ENCODE data around the gene LPIN3.

The LPIN3 gene

GRCh38 chr20:41371371-41371770 is 30.8 kb downstream of the LPIN3 start:
- H3K36me3 ChIP-seq (ENCODE audit: control insufficient read depth in 1 of 2, insufficient read depth in 2 of 2, low read depth in 1 of 2, low read length in 2 of 2): no peaks in the 10 kb centered on the region
- no peak overlapping the region for H3K9ac ChIP-seq (ENCODE audit: low read length)
- peaks cover 4% of the 10 kb centered on the region for H3K4me1 ChIP-seq (ENCODE audit: control insufficient read depth, insufficient read depth, low read depth, low read length)
- WGBS: 59% methylated on average over 4 of the region's 4 CpGs
- DNase-seq: peak; percentile 27
- H3K9me3 ChIP-seq (ENCODE audit: control insufficient read depth, low read length): no peaks in the 10 kb centered on the region
- no peak overlapping the region for H3K23ac ChIP-seq (ENCODE audit: low read length in 2 of 2)
- H2AK5ac ChIP-seq (ENCODE audit: low read length, severe bottlenecking): no peak overlapping the region
- H3K18ac ChIP-seq (ENCODE audit: low read depth in 1 of 2, low read length in 2 of 2): no peak overlapping the region
- no peak overlapping the region for H2AFZ ChIP-seq (ENCODE audit: low read depth, low read length)
- H3K4me3 ChIP-seq (ENCODE audit: insufficient read depth in 1 of 2, low read depth in 1 of 2, low read length in 2 of 2): no peak overlapping the region
- H3K27me3 ChIP-seq (ENCODE audit: control insufficient read depth in 1 of 2, insufficient read depth in 1 of 2, low read length in 2 of 2): peaks cover 58 to 82% of the 10 kb centered on the region in 2 experiments
- no peak overlapping the region for H2BK120ac ChIP-seq (ENCODE audit: low read depth, low read length)
- H3K4me2 ChIP-seq (ENCODE audit: low read length, poor library complexity, severe bottlenecking): no peak overlapping the region
- H2BK15ac ChIP-seq (ENCODE audit: low read depth, poor library complexity, severe bottlenecking): no peak overlapping the region
- no peak overlapping the region for H3K27ac ChIP-seq (ENCODE audit: low read length, poor library complexity, severe bottlenecking)
- H3K79me1 ChIP-seq (replicated peaks; ENCODE audit: low read length, poor library complexity, severe bottlenecking): no peaks in the 10 kb centered on the region
- no peak overlapping the region for H4K8ac ChIP-seq (ENCODE audit: low read length)
- H2BK12ac ChIP-seq (ENCODE audit: low read length in 2 of 2): no peak overlapping the region
- H3K4ac ChIP-seq (ENCODE audit: low read depth in 1 of 2, low read length in 2 of 2): no peak overlapping the region
- H2BK5ac ChIP-seq (ENCODE audit: low read depth, low read length, poor library complexity, severe bottlenecking): no peak overlapping the region
- H3K14ac ChIP-seq (ENCODE audit: low read length in 2 of 2): no peak overlapping the region
- no peak overlapping the region for H4K91ac ChIP-seq (ENCODE audit: low read length)

GRCh38 chr20:41373251-41373783 is 32.7 kb downstream of the LPIN3 start:
- no peak overlapping the region for H2BK5ac ChIP-seq (ENCODE audit: low read depth, low read length, poor library complexity, severe bottlenecking)
- WGBS: 83% methylated on average over 11 of the region's 11 CpGs
- no peak overlapping the region for H2BK12ac ChIP-seq (ENCODE audit: low read length in 2 of 2)
- no peak for DNase-seq
- H3K9ac ChIP-seq (ENCODE audit: low read length): no peak overlapping the region
- H3K14ac ChIP-seq (ENCODE audit: low read length in 2 of 2): peak overlapping the region in 1 of 2 experiments; percentile 38
- H3K9me3 ChIP-seq (ENCODE audit: control insufficient read depth, low read length): no peaks in the 10 kb centered on the region
- H3K27ac ChIP-seq (ENCODE audit: low read length, poor library complexity, severe bottlenecking): no peak overlapping the region
- H3K23ac ChIP-seq (ENCODE audit: low read length in 2 of 2): no peak overlapping the region
- H2BK120ac ChIP-seq (ENCODE audit: low read depth, low read length): no peak overlapping the region
- no peak overlapping the region for H3K4me2 ChIP-seq (ENCODE audit: low read length, poor library complexity, severe bottlenecking)
- no peak overlapping the region for H2AFZ ChIP-seq (ENCODE audit: low read depth, low read length)
- no peak overlapping the region for H3K4ac ChIP-seq (ENCODE audit: low read depth in 1 of 2, low read length in 2 of 2)
- no peaks in the 10 kb centered on the region for H3K79me1 ChIP-seq (replicated peaks; ENCODE audit: low read length, poor library complexity, severe bottlenecking)
- no peak overlapping the region for H4K91ac ChIP-seq (ENCODE audit: low read length)
- no peak overlapping the region for H3K18ac ChIP-seq (ENCODE audit: low read depth in 1 of 2, low read length in 2 of 2)
- H3K4me1 ChIP-seq (ENCODE audit: control insufficient read depth, insufficient read depth, low read depth, low read length): no peaks in the 10 kb centered on the region
- peaks cover 60 to 85% of the 10 kb centered on the region in 2 experiments for H3K27me3 ChIP-seq (ENCODE audit: control insufficient read depth in 1 of 2, insufficient read depth in 1 of 2, low read length in 2 of 2)
- H3K4me3 ChIP-seq (ENCODE audit: insufficient read depth in 1 of 2, low read depth in 1 of 2, low read length in 2 of 2): no peak overlapping the region
- no peak overlapping the region for H2AK5ac ChIP-seq (ENCODE audit: low read length, severe bottlenecking)
- H4K8ac ChIP-seq (ENCODE audit: low read length): no peak overlapping the region
- H2BK15ac ChIP-seq (ENCODE audit: low read depth, poor library complexity, severe bottlenecking): no peak overlapping the region
- H3K36me3 ChIP-seq (ENCODE audit: control insufficient read depth in 1 of 2, insufficient read depth in 2 of 2, low read depth in 1 of 2, low read length in 2 of 2): no peaks in the 10 kb centered on the region

GRCh38 chr20:41373931-41374920 is 33.6 kb downstream of the LPIN3 start:
- no peak overlapping the region for H2BK5ac ChIP-seq (ENCODE audit: low read depth, low read length, poor library complexity, severe bottlenecking)
- no peak overlapping the region for H2BK12ac ChIP-seq (ENCODE audit: low read length in 2 of 2)
- H3K23ac ChIP-seq (ENCODE audit: low read length in 2 of 2): no peak overlapping the region
- H3K4me2 ChIP-seq (ENCODE audit: low read length, poor library complexity, severe bottlenecking): no peak overlapping the region
- H3K9ac ChIP-seq (ENCODE audit: low read length): no peak overlapping the region
- H3K4me1 ChIP-seq (ENCODE audit: control insufficient read depth, insufficient read depth, low read depth, low read length): no peaks in the 10 kb centered on the region
- no peak overlapping the region for H4K8ac ChIP-seq (ENCODE audit: low read length)
- peaks cover 60 to 86% of the 10 kb centered on the region in 2 experiments for H3K27me3 ChIP-seq (ENCODE audit: control insufficient read depth in 1 of 2, insufficient read depth in 1 of 2, low read length in 2 of 2)
- no peak overlapping the region for H3K18ac ChIP-seq (ENCODE audit: low read depth in 1 of 2, low read length in 2 of 2)
- 87% methylated on average over 6 of the region's 9 CpGs for WGBS
- no peak overlapping the region for H3K4me3 ChIP-seq (ENCODE audit: insufficient read depth in 1 of 2, low read depth in 1 of 2, low read length in 2 of 2)
- no peaks in the 10 kb centered on the region for H3K36me3 ChIP-seq (ENCODE audit: control insufficient read depth in 1 of 2, insufficient read depth in 2 of 2, low read depth in 1 of 2, low read length in 2 of 2)
- H3K9me3 ChIP-seq (ENCODE audit: control insufficient read depth, low read length): no peaks in the 10 kb centered on the region
- H2AK5ac ChIP-seq (ENCODE audit: low read length, severe bottlenecking): no peak overlapping the region
- no peak overlapping the region for H2AFZ ChIP-seq (ENCODE audit: low read depth, low read length)
- DNase-seq: no peak
- no peak overlapping the region for H4K91ac ChIP-seq (ENCODE audit: low read length)
- no peak overlapping the region for H2BK15ac ChIP-seq (ENCODE audit: low read depth, poor library complexity, severe bottlenecking)
- no peak overlapping the region for H3K27ac ChIP-seq (ENCODE audit: low read length, poor library complexity, severe bottlenecking)
- H3K14ac ChIP-seq (ENCODE audit: low read length in 2 of 2): no peak overlapping the region
- no peak overlapping the region for H2BK120ac ChIP-seq (ENCODE audit: low read depth, low read length)
- H3K79me1 ChIP-seq (replicated peaks; ENCODE audit: low read length, poor library complexity, severe bottlenecking): no peaks in the 10 kb centered on the region
- no peak overlapping the region for H3K4ac ChIP-seq (ENCODE audit: low read depth in 1 of 2, low read length in 2 of 2)

GRCh38 chr20:41375846-41376245 is 35.2 kb downstream of the LPIN3 start:
- Histone ChIP-seq H3K27ac (ENCODE audit: low read length, poor library complexity, severe bottlenecking) (no peak overlapping the region), H3K4me1 (ENCODE audit: control insufficient read depth, insufficient read depth, low read depth, low read length) (no peaks in the 10 kb centered on the region), H3K4me2 (ENCODE audit: low read length, poor library complexity, severe bottlenecking) (no peak overlapping the region), H3K9me3 (ENCODE audit: control insufficient read depth, low read length) (no peaks in the 10 kb centered on the region), H4K8ac (ENCODE audit: low read length) (no peak overlapping the region), H2BK120ac (ENCODE audit: low read depth, low read length) (no peak overlapping the region), H3K14ac (ENCODE audit: low read length in 2 of 2) (no peak overlapping the region), H2AFZ (ENCODE audit: low read depth, low read length) (no peak overlapping the region), H4K91ac (ENCODE audit: low read length) (no peak overlapping the region), H3K18ac (ENCODE audit: low read depth in 1 of 2, low read length in 2 of 2) (no peak overlapping the region), H3K36me3 (ENCODE audit: control insufficient read depth in 1 of 2, insufficient read depth in 2 of 2, low read depth in 1 of 2, low read length in 2 of 2) (no peaks in the 10 kb centered on the region), H3K79me1 (replicated peaks; ENCODE audit: low read length, poor library complexity, severe bottlenecking) (no peaks in the 10 kb centered on the region), H2BK5ac (ENCODE audit: low read depth, low read length, poor library complexity, severe bottlenecking) (no peak overlapping the region), H2AK5ac (ENCODE audit: low read length, severe bottlenecking) (no peak overlapping the region), H3K23ac (ENCODE audit: low read length in 2 of 2) (no peak overlapping the region), H2BK12ac (ENCODE audit: low read length in 2 of 2) (no peak overlapping the region), H3K4ac (ENCODE audit: low read depth in 1 of 2, low read length in 2 of 2) (no peak overlapping the region), H3K27me3 (ENCODE audit: control insufficient read depth in 1 of 2, insufficient read depth in 1 of 2, low read length in 2 of 2) (peaks cover 56 to 87% of the 10 kb centered on the region in 2 experiments), H3K9ac (ENCODE audit: low read length) (no peak overlapping the region), H3K4me3 (ENCODE audit: insufficient read depth in 1 of 2, low read depth in 1 of 2, low read length in 2 of 2) (no peak overlapping the region), H2BK15ac (ENCODE audit: low read depth, poor library complexity, severe bottlenecking) (no peak overlapping the region)
- 68% methylated on average over 9 of the region's 9 CpGs for WGBS
- no peak for DNase-seq
